AG09309 (cell line): ENCODE results near the gene UPP2.

ENCODE experiments used
- DNase-seq: peaks from one replicate; pipeline ENCODE4 v3.0.0-alpha.2; 2010; ENCODE audit warnings: low read depth
- H3K4me3 ChIP-seq: 2 replicates; pipeline ENCODE4 v1.5.1; 2011; ENCODE audit warnings: mild to moderate bottlenecking, low read depth, low read length, moderate library complexity; ENCODE audit not compliant: control insufficient read depth
- TF ChIP-seq, protein P1 (sequence below): IDR thresholded peaks from 2 replicates; pipeline ENCODE4 v1.5.1; 2011; ENCODE audit warnings: mild to moderate bottlenecking, low read depth, low read length, inconsistent platforms; ENCODE audit not compliant: insufficient read depth, control insufficient read depth; ENCODE audit errors: missing control alignments

The UPP2 gene

DNA sequence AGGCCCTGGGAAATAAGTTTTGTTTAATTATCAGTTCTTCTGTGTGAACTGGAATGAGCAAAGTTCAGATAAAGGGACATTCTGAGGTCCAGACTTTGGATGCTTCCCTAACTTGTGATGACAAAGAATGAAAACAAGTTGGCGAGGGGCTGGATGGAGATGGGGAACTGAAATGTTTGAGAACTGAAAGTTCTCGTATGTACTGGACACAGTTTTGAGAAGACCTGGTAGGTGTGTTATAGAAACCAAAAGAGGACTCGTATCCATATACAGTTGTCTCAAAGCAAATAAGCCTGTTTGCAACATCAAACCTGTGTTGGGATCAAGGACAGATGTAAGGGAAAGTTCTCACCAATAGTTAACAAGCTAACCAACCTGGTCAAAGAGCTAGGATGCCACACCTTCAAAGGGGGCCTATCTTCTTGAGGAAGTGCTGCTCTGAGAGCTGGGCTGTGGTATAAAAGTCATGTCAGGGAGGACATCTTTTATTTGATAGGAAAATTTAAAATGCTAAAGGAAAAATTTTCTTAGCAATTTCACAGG lies at the start of gene UPP2:
UPP2 (plus strand) TSS at position 493 of the 543 bp plus-strand sequence. CDS start 188 bp downstream, outside the sequence.
- no peak for DNase-seq
- TF ChIP-seq, protein P1, sequence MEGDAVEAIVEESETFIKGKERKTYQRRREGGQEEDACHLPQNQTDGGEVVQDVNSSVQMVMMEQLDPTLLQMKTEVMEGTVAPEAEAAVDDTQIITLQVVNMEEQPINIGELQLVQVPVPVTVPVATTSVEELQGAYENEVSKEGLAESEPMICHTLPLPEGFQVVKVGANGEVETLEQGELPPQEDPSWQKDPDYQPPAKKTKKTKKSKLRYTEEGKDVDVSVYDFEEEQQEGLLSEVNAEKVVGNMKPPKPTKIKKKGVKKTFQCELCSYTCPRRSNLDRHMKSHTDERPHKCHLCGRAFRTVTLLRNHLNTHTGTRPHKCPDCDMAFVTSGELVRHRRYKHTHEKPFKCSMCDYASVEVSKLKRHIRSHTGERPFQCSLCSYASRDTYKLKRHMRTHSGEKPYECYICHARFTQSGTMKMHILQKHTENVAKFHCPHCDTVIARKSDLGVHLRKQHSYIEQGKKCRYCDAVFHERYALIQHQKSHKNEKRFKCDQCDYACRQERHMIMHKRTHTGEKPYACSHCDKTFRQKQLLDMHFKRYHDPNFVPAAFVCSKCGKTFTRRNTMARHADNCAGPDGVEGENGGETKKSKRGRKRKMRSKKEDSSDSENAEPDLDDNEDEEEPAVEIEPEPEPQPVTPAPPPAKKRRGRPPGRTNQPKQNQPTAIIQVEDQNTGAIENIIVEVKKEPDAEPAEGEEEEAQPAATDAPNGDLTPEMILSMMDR, result no peak
- no peak within 1 kb of the TSS for H3K4me3 ChIP-seq

DNA sequence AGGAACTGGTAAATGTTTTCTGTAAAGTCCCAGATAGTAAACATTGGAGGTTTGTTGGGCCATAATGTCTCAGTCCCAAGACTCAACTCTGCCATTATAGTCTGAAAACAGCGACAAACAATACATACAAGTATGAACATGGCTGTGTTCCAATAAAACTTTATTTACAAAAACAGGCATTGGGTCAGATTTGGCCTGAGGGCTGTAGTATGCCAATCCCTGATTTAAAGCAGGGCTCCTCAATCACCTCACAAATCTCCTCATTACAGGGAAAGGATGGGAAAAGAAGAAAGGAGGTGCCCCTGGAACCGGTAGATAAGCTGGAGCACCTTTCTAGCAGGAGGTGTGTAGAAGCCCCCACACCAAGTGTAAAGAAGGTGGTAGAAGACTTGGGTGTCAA lies 48.9 kb upstream of the UPP2 start:
- TF ChIP-seq, protein P1, result no peak
- H3K4me3 ChIP-seq, result no peak overlapping the region
- no peak for DNase-seq

DNA sequence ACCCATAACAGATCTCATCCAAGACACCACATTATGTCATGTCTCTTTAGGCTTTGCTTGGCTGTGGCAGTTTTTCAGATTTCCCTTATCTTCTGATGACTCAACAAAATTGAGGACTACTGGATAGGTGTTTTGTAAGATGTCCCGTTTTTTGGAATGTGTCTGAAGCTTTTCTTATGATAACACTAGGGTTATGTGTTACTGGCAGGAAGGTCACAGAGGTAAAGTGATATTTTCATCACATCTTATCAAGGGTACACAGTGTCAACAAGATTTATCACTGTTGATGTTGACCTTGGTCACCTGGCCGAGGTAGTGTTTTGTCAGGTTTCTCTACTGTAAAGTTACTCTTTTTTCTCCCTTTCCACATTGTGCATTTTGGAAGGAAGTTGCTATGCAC lies 44.8 kb upstream of the UPP2 start:
- H3K4me3 ChIP-seq, result no peak overlapping the region
- TF ChIP-seq, protein P1, result no peak
- no peak for DNase-seq

DNA sequence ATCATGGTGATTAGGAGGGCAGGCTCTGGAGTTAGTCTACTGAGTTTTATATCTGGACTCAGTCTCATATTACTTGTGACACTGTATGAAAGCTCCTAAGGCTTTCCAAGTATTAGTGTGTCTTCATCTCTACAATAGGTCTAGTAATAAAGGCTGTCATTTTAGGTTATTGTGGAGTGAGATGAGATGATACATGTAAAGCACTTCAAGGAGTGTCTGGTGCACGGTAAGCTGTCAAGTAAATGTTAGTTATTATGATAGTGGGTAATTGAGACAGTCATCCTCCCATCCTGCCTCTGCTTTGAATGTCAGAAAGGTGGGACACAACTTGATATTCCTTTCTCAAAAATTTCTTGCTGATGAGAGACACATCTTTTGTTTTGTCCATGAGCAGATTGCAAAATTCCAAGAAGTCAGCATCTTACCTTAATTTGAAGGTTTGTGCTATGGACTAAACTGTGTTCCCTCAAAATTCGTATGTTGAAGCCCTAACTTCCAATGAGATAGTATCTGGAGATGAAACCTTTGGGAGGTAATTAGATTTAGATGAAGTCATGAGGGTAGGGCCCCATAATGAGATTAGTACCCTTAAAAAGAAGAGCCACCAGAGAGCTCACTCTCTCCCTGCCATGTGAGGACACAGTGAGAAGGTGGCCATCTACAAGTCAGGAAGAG lies 41.4 kb upstream of the UPP2 start:
- DNase-seq, result no peak
- TF ChIP-seq, protein P1, result no peak
- no peak overlapping the region for H3K4me3 ChIP-seq

DNA sequence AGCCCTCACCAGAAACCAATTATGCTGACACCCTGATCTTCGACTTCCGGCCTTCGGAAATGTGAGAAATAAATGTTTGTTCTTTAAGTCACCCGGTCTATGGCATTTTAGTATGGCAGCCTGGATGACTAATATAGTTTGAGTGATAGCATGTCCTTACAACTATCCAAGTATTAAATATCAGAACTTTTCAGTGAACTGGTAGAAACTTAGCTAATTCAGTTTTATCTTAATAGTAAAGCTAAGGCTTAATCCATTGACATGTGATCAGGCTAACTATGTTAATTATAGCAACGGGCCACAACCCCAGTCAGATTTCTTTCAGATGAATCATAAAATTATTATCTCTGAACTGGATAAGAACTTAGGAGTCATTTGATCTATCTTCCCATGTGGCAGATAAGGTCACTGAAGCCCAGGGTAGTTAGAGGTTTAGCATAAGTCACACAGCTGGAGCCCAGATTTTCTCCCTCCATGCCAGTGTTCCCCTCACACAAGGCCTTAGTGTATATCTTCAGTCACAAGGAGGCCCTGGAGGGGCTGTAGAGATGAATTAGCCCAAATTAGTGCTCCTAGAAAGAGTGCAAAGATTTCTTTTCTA lies 40.7 kb upstream of the UPP2 start:
- TF ChIP-seq, protein P1, result no peak
- no peak overlapping the region for H3K4me3 ChIP-seq
- peak; percentile 16 for DNase-seq

DNA sequence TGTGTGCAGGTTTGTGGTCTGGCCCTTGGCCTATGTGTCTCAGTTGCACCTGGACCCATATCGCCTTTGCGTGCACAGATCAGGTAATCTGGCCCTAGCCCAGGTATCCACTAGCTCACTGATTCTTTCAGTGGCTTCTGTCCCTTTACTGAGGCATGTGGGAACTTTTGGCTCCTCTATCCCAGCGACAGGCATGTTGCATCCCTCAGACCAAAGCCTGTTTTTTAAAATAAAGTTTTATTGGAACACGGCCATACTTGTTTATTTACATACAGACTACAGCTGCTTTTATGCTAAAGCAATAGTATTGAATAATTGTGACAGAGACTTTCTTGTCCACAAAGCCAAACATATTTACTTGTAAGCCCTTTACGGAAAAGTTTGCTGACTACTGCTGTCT lies 39.9 kb upstream of the UPP2 start:
- TF ChIP-seq, protein P1, result no peak
- no peak overlapping the region for H3K4me3 ChIP-seq
- DNase-seq, result no peak
